GM19240 (cell line): ENCODE results near the gene ENHO.

Source experiments
- DNase-seq: peaks from one replicate; pipeline ENCODE4 v3.0.0; 2011; ENCODE audit warnings: low spot score; ENCODE audit not compliant: insufficient read length

The ENHO gene

DNA sequence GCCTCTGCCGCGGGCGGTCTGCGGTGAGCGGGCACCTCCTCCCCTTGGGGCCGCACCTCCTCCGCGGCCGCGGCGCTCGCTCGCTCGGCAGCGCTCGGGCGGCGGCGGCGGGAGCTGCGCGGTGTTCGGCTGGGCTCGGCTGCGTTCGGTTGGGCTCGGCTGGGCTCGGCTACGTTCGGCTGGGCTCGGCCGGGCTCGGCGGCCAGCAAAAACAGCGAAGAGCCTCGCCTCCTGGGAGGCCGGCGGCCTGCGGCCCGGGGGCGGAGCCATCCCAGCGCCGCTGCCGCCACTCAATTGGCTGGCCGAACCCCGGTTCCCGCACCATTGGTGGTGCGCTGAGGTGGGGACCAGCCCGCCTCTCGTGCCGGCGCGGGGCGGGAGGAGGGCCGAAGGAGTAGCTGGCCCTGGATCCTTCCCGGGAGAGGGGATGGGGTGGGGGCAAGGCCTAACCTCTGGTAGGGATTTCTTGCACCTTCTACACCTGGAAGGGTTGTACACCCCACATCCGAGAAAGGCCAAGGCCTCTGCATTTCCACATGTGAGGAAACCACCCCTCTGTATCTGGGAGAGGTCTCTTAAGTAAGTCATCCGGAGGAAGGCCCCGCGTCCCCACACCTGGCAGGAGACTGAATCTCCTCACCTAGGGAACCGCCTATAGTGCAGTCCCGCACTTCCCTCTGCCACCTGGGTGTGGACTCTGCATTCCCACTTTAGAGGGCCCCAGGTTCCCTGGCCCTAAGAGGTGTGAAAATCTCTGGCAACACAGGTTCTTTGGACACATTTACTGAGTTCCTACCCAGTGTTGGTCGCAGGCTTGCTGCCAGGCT is at the start of gene ENHO:
Gene ENHO (minus strand): TSS at position 20 of the 827 bp plus-strand sequence. CDS start 1,295 bp downstream, outside the sequence.
- peak; percentile 67 for DNase-seq

DNA sequence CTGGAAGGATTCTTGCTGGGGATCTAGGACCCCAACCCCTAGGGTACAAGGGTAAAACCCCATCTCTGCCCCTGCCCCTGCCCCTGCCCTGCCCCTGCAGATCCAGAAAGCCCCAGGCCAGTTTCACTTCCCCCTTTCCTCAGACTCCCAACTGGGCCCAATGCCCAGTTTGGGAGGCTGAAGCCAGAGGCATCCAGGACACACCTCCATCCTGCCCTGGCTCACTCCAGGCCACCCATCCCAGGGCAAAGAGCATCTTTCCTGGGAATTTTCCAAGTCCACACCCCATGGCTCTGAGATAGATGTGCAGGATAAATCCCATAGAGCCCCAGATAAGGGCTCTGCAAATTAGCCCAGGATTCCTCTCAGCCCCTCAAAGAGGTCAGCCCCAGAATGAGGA is 49.3 kb upstream of the ENHO start:
- no peak for DNase-seq

DNA sequence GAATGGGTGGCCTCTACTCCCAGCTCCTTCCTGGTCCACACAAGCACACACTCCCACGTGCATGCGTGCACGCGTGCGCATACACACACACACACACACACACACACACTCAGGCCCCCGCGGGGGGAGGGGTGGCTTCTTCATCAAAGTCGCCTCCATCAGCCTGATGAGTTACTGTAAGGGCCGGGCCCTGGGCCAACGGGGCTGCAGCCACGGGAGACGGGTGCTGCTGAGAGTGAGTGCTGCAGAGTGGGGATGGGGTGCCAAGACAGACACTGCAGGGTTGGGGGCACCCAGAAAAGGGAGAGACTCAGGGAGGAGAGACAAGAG is 48.7 kb upstream of the ENHO start:
- DNase-seq = no peak

DNA sequence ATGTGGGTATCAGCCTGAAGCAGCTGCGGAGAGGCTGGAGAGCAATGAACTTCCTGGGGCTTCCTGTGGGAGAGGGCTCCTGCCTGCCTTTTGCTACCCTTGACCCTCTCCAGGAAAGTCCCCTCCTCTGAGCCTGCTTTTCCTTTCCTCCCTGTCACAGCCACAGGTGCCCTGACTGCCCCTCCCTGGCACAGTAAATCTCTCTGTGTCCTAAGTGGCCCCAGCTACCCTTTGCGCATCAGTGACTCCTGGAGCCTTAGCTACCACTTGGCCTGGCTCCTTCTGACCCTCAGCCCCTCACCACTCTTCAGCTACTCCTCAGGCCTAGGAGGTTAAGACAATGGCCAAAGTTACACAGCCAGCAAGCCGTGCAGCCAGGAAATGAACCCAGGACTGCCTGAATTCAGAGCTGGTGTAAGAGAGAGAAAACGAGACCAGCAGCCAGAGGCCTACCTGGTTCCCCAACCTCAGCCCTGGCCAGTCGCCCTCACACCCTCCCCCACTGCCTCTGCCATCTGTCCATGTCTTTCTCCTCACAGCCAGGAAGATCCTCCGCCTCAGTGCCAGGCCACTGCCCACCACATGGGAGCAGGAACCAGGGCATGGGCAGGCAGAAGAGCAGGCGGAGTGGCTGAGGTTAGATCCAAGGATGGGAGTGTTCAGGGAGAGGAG is 48.2 kb upstream of the ENHO start:
- DNase-seq = no peak

DNA sequence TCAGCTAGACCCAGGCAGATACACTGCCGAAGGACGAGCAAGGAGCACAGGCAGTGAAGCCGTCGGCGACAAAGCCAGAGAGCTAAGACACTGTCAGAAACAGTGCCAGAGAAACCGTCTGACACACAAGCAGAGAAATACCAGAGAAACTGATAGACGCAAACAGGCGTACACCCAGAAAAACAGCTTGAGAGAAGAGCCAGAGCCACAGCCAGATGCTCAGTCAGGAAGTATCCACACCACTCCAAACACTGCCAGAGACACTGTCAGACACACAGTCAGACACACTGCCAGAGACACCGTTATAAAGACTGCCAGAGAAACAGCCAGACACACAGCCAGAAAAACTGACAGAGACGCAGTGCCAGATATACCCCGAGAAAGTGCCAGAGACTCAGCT is 47.6 kb upstream of the ENHO start:
- DNase-seq = no peak

DNA sequence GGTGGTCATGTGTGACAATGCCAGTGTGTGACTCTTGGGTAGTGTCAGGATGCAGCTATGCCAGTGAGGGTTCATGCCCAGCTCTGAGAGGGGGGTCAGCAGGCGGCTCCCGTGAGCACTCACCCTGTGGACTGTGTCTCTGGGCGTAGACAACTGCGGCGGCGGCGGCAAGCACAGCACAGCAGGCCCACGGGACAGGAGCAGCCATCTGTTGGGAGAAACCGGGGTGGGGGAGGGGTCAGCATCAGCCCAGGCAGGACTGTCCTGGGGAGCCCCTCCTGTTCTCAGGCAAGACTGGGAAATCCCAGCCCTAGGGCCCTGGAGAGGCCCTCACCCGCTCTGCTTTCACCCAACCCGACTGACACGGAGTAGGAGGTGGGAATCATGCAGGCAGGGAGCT is 46.0 kb upstream of the ENHO start:
- DNase-seq = no peak

DNA sequence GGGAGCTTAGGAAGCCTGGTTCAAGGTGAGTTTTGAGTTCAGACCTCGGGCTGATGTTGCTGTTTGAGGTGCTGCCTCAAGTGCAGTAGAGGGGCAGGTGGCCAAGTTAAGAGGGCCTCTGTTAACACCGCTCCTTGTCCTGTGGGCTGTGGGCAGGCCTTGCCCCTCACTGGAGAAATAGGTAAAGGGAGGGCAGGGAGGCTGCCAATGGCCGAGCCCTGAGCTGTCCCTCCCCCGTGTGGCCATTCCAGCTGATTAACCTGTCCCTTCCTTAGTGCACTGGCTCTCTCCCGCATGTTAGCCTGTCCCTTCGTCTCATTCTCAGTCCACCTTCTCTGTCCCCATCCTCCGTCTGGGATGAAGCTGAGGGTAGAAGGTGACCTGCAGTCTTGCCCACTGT is 45.3 kb upstream of the ENHO start:
- no peak for DNase-seq

DNA sequence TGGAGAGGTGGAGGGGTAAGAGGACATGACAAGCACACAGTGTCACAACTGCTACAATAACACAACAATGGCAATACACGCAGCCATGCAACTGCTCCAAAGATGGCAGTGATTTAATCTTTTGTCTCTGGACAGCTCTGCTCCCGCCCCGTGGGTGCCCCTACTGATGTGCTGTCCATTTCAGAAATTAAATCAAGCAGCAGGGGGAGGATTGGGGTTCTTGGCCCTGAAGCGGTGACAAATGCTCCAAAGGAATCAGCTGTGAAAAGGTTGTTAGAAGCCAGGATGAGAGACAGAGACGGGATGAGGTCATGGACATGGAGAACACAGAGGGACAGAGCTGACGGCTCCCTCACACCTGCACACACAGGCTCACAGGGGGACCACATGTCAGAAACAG is 44.2 kb upstream of the ENHO start:
- no peak for DNase-seq

DNA sequence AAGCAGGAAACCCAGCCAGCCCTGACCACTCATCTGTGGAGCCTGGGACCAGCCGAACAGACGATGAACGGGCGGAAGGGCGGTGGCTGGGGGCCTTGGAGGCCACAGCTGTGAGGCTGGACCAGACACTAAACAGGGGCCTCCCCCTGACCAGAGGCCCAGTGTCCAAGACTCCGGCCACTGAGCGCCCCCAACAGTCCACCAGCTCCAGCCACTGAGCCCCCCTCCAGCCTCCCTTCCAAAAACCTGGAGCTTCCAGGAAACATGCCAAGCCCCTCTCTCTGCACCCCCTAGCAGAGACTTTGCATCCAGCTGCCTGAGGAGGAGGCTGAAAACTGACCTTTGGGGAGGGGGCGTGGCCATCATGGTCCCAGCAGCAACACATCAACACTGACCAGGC is 43.5 kb upstream of the ENHO start:
- DNase-seq = no peak

DNA sequence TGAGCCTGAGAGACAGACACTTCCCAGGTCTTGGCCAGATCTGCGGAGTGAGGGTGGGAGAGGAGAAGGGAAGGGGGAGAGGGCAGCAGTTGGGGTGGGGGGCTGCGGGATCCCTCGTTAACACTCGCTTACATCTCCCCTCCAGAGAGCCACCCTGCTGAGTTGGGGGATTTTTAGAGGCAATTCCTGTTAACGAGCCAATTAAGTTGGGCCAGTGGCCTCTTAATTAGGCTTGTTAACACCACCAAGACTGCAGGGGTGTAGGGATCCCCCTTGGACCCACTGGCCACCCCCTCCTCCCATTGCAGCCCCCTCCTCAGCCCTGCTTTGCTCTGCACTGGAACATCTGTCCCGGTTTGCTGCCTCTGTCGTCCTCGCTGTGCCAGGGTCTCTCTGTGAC is 43.1 kb upstream of the ENHO start:
- DNase-seq = no peak

DNA sequence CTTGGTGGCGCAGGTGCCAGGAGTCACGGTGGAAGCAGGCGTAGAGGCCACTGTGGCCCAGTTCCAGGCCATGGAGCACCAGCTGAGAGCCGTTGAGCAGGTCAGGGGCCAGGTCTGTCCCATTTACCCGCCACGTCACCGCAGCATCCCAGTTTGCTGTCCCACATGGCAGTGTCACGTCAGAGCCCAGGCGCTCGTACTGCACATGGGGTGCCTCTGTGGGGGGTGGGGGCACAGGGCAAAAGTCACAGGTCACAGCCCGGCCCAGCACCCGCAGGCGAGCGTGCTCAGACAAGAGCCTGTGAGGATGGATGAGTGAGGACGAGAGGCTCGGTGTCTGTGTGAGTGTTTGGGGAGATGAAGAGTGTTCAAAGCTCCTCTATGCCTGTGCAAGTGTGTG is 41.8 kb upstream of the ENHO start:
- no peak for DNase-seq

DNA sequence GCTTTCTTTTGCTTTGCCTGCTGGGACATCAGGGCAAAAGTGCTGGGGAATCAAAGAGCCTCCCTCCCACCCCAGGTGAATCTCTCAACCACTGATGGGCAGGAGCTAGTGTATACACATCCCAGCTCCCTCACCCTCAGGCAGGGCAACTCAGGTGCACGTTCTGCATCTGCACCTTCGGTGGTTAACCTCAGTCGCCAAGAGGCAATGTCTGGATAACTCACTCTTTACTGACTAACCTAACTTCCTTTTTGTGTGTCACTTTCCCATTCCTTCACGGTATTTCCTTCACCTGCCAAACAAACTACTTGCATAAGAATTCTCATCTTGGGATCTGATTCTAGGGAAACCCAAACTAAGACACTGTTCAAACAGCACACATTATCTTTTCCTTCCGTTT is 40.5 kb upstream of the ENHO start:
- DNase-seq = no peak

DNA sequence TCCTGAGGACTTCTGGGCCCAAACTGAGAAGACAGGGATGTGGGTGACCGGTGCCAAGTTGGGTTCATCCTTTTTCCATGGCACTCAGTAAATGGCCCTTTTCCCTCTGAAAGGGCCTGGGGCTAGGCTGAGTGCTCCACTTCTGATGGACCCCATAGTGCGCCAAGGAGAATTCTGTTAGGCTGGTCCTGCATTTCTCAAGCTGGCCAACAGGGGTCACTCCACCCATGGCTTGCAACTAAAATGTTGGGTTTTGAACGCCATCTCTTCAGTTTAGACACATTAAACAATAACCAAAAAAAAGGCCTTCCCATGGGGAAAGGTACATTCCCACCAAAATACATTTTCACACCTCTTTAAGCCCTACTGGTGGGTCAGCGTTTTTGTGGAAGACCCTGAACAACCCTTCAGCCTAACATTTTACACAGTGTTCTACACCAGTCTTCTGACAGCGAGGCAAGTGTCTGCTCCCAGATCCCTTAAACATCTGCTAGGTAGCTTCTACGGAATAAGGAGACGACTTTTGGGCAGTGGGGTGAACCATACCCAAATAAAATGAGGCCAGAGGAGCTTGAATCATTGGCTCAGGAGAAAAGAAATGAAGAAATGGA is 39.5 kb upstream of the ENHO start:
- DNase-seq = peak; percentile 35

DNA sequence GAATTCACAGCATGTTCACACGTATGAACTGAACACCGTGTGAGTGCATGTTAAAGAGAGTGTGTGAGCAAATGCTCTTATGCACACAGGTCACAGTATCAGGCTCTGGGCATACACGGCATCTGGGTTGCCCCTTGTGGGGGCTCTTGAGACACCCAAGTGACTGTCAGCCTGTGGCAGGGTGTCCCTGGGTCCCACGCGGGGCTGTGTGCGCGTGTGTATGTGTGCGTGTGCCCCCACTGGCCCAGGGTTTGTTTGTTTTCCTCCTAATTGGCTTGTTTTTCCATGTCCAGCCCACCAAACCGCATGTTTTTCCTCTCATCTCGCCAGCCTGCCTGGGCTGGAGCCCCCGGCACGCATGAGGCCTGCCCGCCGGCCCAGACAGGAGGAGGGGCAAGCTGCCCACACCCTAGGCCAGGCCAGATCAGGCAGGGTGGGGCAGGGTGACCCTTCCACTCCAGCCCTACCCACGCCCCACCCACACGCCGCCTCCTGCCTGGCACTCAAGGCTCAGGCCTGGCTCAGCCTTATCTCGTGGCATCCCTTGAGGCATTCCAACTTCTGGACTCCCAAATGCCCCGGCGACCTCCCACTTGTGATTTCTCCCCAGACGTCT is 37.9 kb upstream of the ENHO start:
- DNase-seq = no peak

DNA sequence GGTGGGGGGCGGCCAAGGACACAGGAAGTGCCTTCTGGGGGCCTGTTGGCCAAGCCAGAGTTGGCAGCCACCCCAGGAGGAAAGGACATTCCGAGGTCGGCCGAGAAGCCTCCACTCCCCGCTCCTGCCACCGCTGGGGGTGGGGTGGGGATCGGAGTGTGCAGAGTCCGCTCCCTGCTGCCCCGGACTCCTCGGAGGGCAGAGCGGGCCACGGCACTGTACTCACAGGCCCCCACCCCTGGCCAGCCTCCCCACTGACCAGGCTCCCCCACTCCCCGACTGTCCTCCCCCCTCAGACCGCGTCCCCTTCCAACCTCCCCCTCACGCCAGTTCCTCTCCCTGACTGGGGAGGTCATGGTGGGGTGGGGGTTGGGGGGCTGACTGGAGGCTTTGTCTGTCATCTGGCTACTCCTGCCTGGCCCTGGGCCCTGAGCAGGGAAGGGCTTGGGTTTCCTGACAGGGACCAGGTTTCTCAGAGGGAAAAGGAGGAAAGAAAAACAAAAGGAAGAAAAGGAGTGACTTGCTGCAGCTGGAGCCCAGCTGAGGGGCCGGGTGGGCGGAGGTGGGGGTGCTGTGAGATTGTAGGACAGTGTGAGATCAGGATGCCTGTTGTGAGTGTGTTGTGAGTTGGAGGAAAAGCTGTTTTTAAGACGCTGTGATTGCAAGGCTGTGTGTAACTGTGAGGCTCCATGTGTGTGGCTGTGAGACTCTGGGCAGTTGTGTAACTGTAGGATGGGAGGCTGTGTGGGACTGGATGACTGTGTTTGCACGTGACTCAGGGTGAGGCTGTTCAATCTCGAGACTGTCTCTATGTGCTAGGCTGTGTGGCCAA is 37.0 kb upstream of the ENHO start:
- DNase-seq = no peak

DNA sequence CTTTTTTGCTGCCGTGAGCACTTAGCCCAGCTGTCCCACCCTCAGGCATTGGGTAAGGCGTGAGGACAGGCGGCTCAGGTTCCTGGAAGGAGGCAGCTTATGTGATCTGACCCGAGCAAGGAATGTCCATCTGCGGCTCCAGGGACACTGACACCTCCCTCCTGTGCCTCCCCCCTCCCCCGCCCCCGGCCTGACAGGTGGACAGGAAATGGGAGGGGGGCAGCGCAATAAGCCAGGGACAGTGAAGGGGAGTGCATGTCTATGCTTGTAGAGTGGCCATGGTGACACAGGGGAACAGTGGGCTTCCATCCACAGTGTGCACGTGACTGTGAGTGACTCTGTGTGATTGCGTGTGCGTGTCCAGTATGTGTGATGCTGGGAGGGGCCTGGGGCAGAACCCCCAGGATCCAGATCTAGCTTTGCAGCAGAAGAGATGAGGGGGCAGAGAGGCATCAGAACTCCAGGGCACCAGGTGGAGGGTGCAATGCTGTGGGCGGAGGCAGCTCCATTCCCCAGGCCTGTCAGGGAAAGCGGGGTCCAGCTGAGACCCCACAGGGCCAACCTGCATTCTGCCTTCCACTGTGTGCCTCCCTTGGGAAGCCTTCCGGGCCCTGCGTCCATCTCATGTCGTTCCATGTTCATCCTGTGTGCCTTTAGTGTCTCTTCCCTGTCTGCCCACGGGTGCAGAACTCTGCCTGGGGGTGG is 36.3 kb upstream of the ENHO start:
- no peak for DNase-seq

DNA sequence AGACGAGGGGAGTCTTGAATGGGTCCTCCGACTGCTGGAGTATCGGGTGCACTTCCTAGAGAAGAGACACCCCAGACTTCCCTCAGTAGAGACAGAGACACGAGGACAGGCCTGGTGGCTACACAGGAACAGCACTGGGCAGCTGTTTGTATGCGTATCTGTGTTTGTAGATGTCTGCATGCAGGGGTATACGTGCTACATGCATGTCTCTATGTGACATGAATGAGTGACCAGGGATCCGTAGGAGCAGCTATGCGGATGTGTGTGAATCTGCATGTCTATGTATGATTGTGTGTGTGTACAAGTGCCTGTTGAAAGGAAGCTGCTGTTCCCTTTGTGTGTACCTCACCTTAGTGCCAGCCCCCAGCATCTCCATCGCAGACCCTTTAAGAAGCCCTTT is 35.6 kb upstream of the ENHO start:
- no peak for DNase-seq

DNA sequence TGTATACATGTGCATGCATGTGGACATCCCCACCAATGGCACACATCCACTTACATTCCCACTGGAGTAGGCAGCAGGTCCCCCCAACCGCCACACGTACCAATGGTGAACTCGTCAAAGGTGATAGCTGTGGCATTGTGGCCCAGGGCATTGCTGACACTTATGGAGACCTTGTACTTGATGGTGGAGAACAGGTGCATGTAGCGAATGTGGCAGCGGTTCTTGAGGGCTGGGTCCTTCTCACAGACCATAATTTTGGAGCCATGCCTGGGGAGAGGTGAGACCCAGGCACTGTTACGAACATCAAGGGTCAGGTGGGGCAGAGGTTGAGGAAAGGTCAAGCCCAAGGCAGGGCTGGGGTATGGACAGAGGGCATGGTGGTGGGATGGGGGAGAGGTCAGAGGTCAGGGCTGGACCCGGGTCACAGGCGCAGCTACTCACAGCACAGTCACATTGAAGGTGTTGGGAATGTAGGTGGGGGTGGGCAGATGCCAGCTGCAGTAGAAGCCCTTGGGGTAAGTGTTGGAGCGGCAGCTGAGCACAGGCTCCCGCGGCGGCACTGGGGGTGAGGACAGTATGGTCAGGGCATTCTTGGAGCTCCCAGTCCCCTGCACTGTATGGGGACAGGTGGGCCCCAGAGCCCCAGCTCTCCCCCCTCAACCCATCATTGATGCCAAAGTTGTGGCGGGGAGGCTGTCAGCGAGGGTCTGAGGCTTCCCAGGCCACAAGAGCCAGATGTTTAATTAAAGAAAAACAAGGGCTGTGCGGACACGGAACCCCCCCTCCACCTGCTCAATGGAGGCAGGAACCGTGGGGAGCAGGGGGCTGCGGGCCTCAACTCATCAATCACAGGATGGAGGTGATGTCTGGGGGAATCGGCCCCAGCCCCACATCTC is 34.9 kb upstream of the ENHO start:
- DNase-seq = no peak

DNA sequence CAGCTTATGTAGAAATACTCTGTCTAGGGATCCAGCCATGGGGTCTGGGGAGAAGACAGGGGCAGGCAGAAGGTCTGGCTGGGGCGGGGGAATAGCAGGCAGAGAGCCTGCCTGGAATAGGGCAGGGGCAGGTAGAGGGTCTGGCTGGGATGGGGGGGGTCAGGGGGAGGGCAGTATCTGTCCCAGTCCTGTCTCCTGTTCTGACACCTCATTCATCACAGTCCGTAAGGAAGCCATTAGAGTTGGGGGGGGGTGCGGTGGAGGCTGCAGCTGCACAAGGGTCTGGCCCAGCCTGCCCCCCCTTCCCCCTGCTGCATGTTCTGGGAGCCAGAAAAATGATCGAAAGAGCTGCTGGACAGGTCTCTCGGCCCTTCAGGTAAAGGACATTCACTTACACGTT is 34.2 kb upstream of the ENHO start:
- no peak for DNase-seq
